Stimulated activated CD8-positive, alpha-beta memory T cell treated with anti-CD3 and anti-CD28 coated beads, Interleukin-4, amount 100 ng/mL, for 24 hours (primary cell): ENCODE measurements around the gene MYO1B.
"Not testable (repeated sequence)": the region's sequence is repeated elsewhere in the genome, so short reads cannot be mapped to it uniquely, and the experiment has no call there.

Experiments used
- DNase-seq: peaks from one replicate; pipeline ENCODE4 v3.0.0-alpha.2; 2020; ENCODE audit warnings: low read depth

Gene MYO1B

DNA sequence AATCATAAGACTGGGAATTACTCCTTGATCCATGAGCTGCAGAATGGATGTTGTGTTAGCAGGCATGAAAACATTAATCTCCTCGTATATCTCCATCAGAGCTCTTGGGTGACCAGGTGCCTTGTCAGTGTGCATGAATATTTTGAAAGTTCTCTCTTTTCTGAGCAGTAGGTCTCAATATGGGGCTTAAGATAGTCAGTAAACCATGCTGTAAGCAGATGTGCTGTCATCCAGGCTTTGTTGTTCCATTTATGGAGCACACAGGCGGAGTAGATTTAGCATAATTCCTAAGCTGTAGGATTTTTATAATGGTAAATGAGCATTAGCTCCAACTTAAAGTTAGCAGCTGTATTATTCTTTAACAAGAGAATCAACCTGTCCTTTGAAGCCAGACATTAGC is 160.3 kb downstream of the MYO1B start:
- DNase-seq: no peak

DNA sequence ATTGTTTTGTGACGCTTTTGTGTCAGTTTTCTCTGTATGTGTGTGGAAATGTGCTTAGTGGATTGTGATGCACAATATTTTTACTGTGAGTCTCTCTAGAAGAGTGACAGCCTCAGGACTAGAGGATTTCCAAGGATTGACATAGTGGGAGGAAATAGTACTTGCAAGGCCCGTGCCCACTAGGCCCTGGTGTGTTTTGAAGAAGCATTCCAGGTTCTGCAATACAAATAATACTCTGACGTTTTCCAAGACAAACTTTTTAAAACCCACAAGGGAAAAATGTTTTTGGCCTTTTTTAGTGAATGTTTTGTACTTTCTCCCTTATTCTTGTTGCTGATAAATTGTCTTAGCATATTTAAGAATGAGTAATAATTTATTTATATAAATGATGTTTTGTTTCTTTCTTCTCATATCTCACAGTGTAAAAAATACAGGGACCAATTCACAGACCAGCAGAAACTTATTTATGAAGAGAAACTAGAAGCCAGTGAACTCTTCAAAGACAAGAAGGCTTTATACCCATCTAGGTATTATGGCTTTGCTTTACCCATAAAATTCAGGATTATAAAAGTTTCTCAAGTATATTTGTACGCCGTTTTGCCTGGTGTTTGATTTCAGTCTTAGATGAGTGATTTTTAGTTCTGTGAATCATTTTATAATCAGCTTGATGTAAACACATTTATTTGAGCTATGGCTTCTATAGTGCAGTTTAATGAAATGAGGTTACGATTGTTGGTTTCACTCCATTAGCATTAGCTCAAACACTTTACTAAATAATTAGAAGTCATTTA is 165.6 kb downstream of the MYO1B start:
- no peak for DNase-seq

DNA sequence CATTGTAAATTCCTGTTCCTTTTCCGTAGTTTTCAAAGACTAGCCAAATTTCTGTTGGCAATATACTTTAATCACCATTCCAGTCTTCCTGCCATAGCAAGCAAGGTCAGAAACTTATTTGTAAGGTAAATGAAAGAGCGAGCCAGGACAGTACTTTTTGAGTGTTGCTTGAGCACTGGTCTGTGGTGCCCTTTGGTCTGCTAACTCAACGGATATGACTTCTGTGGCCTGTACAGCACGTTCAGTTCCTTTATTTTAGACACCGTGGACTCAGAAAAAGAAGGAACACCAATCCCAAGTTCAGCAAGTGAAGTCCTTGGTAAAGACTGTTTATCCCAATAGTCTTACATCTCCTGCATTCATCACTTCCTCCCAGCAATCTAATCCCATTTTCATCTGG is 166.3 kb downstream of the MYO1B start:
- no peak for DNase-seq

DNA sequence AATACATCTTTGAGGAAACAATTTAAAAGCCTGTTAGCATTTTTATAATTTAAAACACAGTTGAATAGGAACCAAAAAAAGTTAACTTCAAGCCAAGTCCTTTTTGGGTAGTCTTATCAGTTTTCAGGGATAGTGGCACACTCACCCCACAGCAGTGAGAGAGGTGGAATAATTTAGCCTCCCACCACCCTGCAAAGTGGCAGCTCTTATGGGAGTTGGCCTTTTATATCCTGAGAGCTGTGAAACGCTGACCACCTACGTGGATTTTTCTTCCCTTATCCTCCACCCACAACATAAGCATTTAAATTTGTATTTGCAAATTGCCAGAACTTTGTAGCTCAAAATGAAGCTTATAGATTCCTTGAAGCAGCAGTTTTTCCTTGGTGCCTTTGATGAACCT is 167.1 kb downstream of the MYO1B start:
- DNase-seq: no peak

DNA sequence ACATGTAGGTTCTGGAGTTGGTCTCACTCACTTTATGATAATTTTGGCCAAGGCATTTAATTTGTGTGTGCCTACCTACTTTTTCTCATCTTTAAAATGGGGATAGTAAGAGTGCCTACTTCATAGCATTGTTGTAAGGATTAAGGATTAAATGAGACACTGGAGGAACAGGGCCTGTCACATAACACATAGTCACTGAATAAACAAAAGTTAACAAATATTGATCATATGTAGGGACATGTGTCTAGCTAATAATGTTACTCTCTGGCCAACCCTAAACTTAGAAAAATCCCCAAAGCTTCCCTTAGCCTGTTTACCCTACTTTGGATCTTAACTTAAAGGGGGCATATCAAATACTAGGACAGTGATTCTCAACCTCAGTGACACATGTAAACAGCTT is 169.9 kb downstream of the MYO1B start:
- DNase-seq: no peak

DNA sequence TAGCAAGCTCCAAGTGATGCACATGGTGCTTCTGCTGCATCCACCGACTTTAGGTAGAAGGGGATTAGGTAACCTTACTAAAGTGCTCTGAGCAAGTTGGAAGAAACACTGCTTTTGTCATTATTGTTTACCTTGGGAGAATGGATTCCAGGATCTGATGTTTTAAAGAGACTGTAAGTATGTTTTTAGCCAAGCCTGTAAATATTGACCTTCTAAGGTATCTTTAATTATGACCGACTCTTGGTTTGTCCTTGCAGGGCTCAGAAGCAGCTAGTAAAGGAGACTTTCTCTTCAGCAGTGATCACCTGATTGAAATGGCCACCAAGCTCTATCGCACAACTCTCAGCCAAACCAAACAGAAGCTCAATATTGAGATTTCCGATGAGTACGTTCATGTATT is 170.7 kb downstream of the MYO1B start:
- no peak for DNase-seq

DNA sequence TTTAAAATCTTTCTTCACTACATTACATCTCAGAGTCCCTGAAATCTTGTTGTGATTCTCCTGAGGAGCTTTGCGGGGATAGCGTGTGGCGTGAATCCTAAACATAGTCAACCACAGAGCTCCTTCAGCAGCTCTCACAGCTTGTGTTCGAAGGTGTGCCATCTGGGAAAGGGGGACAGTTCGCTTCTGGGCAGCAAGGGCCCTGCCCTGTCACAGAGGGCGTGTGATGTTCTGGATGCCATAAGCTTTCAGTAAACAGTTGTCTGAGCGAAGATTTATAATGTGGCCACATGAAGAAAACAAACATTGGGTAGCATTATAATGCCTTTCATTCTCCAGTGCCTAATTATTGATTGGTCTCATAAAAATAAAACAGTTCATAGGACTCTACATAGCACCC is 172.5 kb downstream of the MYO1B start:
- DNase-seq: no peak

DNA sequence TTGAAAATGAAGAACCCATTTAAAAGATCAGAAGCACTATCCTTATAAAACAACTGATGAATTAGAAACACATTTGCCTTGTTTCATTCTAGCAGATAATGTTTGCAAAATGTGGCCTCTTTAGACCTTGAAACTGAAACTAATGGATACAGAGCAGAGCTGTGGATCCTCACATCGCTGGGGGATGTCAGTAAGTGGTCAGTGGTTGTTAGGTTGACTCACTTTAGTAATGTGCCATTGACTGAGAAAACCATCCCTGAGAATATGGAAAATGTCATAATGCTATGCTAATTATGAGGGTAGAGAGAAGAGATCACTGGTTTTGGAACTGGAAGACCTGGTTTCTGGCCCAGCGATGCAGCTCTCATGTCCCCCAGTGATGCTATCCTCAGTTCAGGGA is 176.7 kb downstream of the MYO1B start:
- no peak for DNase-seq

DNA sequence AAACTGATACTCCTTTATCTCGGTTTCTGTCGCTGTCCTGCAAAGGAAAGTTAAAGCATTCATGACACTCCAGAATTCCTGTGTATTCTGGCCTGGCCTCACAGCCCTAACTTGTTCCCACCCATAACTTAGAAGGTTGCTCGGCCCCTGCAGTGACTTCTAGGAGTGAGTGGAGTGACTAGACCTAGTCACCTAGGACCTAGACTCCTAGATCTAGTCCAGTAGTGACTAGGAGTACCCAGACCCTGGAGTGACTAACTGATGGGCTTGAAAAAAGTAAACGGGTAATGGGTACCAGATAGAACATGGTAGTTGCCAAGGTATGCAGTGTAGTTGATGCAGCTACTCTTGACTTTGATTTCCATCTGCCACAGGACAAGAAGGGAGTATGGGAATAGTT is 181.8 kb downstream of the MYO1B start:
- no peak for DNase-seq

DNA sequence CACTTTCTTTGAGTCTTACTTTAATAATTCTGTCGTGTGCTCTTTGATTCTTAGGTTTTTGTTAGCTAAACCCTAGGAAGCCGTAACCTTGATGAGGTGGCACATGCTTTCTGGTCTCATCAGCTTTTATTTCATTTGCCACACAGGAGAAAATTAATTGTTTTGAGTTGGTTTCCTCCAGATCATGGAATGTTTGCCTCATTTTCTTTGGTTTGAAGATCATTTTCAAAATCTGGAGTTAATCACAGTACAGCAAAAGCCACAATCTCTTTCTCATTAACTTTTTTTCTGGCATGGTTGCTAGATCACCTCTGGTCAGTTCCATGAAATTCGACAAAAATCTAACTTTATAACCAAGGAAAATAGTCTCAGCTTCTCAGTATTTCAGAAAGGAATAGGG is 182.9 kb downstream of the MYO1B start:
- no peak for DNase-seq

DNA sequence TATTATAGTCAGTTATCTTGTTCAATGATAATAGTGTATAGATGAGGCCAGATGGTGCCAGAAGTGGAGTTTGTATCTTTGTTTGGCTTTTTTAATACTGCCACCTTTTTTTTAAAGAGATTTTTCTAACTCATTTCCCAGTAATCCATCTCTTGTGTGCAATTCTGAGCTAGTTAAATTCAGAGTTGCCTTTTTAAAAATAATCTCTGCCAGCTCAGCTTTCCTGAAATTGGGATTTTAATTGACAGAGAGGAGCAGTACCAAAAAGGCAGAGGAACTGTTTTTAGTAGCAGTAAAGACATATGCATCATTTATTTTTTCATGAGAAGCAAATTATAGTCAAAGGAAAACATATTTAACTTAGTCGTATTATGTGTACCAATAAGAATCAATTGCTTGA is 185.3 kb downstream of the MYO1B start:
- DNase-seq: no peak

DNA sequence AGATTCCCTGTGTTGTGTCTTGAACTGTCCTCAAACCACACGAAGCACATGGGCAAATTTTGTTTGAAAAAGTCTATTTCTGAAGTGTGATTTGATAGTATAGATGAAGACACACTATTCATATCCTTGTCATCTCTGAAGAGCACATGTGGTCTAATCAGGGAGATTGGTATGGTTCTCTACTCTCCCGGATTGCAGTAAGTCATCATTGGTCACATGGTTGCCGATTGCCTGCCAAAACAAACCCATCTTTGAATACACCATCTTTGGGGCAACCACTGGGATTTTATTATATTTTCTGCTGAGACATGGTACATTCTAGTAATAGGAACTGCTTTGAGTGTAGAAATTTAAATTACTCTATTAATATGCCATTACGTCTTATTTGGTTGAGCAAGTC is 186.9 kb downstream of the MYO1B start:
- DNase-seq: no peak

DNA sequence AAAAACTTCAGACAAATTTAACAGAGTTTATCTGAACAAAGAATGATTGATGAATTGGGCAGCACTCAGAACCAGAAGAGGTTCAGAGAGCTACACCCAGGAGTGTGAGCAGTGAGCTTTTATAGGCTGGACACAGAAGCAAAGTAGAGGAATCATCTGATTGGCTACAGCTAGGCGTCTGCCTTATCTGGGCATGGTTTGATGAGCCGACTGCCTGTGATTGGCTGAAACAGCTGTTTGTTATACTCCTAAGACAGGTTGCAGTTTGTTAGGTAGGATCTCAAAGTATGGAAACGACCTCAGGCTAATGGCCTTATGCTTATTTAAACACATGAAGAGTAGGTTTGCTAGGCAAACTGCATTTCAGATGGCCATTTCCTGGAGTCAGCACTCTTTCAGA is 188.9 kb downstream of the MYO1B start:
- no peak for DNase-seq

DNA sequence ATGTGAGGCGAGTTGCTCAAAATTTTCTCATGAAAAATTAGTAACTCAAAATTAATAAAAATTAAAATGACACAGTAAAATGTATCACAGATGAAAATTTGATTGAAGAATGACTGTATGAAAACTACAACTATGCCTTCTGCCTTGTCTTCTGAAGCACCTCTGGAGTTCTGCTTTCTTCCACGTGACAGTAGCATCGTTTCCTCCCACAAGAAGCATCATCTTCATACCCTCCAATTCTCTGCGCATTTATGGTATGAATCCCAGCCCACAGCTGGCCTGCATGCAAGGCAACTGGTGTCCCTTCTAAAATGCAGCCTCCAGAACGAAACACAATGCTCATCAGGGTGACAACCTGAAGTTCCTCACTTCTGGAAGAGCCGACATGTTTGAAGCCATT is 189.9 kb downstream of the MYO1B start:
- DNase-seq: no peak

DNA sequence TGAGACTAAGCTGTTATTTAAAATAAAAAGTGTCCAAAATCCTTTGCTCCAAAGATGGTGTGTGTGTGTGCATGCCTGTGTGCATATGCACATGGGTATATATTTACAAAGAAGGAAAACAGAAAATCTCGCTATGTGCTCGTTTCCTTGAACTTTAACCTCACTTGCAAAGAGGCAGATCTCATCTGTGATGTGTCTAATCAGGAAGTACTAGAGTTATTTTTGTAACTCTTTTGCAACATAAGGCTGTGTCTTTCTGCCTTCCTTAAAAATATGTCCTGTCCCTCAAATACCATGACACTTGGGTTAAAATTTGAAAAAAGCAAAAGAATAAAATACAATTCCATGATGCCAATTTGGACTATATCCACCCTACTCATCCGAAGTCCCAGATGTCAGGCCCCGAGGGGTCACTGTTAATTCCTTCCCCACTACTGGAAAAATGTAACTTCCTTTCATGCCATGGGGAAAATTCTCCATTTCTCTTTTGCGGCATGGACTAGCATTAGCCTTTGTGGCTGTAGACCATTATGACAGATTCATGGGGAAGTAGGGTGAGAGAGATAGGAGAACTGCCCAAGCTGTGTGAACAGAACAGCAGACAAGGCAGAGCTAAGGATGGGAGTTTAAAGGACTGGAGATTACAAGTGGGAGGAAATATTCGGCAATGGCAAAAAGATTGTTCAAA is 191.3 kb downstream of the MYO1B start:
- DNase-seq: no peak

DNA sequence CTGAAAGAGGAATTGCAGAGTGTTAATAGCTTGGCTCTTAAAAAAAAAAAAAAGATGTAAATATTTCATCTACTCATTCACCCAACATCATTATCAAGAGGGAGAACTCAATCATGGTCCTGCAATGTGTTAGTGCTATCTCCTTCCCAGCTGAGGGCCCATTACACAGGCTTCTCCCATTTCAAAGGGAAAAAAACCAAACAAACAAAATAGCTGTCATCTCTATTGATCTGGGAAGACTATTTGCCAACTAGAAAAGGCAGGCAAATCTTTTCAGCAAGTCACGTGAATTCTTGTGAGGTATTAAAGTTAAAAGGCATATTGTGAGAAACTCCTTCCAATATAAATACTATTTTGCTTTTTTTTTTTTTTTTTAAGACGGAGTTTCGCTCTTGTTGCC is 194.3 kb downstream of the MYO1B start:
- no peak for DNase-seq

DNA sequence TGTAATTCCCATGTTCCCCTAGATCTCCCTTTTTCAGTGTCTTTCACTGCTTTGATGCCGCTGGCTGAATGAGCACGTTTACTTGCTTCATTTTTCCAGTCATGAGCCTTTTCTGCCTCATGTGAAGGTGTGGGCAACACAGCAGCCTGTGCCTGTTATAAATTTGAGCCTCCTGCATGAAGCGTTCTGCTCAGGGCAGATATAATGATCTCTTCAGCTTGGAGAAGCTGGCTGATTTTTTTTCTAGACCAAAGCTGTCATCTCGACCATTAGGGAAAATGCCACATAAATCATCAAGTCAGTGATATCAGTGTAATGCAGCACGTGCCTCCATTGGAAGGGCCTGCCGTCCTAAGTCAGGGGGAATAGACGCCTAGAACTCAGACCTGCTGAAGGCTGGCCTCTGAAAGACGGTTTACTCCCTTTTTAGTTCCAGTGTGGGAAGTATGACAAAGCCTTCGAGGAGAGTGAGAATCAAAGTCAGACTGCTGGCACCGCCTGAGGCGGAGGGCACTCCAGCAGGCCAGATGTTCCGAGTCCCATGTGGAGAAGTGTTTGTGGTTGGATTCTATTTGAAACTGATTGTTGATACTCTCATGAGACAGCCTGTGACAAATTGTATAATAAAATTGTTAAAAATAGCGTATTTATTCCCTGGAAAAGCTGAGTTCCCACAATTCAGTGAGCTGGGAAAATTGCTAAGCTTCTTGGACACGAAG is 196.5 kb downstream of the MYO1B start:
- no peak for DNase-seq

DNA sequence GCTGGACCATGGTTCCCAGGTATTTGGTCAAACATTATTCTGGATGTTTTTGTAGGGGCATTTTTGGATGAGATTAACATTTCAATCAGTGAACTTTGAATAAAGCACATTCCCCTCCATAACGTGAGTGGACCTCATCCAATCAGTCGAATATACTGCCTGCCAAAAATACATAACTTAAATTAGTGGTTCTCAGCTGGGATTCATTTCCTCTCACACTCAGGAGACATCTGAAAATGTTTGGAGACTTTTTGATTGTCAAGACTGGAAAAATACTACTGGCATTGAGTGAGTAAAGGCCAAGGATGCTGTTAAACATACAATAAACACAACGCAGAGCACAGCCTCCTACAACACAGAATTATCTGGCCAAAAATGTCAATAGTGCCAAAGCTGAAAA is 198.2 kb downstream of the MYO1B start:
- no peak for DNase-seq

DNA sequence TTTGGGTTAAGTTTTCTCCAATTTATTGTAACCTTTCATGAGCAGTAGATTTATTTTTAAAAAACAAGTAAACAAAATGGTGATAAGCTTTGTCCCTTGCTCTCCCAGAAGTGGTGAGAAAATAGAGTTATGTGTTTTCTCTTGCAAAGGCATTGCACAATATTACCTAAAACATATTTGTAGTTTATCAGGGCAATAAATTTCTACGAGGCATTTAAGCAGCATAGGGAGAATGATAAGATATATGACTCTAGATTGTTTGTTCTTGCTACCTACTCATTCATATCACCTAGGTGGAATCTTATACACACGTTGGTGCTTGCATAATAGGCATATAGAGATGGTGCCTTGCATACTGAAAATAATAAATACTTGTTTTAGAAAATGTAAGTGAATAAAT is 201.7 kb downstream of the MYO1B start:
- no peak for DNase-seq

DNA sequence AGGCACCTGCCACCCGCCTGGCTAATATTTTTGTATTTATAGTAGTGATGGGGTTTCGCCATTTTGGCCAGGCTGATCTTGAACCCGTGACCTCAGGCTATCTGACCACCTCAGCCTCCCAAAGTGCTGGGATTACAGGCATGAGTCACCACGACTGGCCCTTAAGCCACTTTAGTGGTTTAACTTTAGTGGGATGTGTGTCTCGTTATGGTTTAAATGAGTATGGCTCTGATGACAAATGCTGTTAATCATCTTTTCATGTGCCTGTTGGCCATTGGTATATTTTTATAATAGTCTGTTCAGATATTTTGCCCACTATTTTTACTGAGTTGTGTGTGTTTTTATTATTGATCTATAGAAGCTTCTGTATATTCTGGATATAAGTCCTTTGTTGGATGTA is 205.9 kb downstream of the MYO1B start:
- DNase-seq: no peak

DNA sequence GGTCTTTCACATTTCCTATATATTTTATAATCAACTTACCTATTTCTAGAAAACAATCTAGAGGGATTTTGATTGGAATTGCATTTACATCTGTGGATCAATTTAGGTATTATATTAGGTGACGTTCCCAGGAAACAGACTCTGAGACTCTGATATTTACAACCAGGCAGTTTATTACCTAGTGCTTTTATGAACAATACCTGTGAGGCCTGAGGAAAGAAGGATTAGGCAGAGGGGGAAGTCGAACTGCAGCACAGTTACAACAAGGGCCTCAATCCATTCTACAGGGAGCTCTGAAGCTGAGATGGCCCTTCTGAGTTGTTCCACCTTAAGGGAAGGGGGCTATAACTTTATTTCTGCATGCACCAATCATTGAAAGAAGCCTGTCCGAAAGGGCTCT is 206.9 kb downstream of the MYO1B start:
- no peak for DNase-seq

DNA sequence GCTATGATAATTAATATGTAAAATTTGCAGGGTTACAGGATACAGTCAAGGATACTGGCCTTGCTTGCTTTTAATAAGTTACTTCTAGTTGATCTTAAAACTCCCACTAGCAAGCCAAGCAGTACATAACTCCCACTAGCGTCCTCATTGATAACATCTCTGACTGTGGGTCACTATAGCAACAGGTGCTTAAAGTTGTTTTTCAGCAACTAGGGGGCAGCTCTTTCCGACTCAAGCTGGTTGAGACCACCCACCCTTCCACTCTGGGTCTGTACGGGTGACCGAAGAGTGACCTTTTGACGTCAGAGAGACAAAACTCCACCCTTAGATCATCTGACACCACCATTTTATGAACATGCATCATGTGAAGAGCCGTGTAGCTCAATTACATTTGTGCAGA is 208.6 kb downstream of the MYO1B start:
- no peak for DNase-seq

DNA sequence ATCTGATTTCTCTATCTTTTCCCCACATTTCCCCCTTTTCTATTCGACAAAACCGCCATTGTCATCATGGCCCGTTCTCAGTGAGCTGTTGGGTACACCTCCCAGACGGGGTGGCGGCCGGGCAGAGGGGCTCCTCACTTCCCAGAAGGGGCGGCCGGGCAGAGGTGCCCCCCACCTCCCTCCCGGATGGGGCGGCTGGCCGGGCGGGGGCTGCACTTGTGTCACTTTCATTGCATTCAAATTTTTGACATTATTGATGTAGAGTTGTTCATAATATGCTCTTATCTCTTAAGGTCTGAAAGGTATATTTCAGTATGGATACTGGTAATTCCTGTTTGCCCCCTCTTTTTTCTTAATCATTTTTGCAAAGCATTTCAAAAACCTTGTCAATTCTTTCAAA is 211.3 kb downstream of the MYO1B start:
- DNase-seq: not testable (repeated sequence)
